GM03348 (cell line): ENCODE results near the gene PPP6R2.

ENCODE experiments used
- DNase-seq: peaks from one replicate; pipeline ENCODE4 v3.0.0; 2012; ENCODE audit warnings: low spot score

PPP6R2 gene

GRCh38 chr22:50445880-50446707, 103.0 kb downstream of the PPP6R2 start:
- DNase-seq: peak; percentile 37

- no peak for DNase-seq
These were observed 103.8 kb downstream of the PPP6R2 start for GRCh38 chr22:50446708-50447575.

- no peak for DNase-seq
These were observed 104.7 kb downstream of the PPP6R2 start for GRCh38 chr22:50447576-50448551.

- DNase-seq: no peak
These were observed 109.5 kb downstream of the PPP6R2 start for GRCh38 chr22:50452649-50453048.

GRCh38 chr22:50454556-50455075, 111.5 kb downstream of the PPP6R2 start:
- no peak for DNase-seq

GRCh38 chr22:50455201-50455600, 112.1 kb downstream of the PPP6R2 start:
- no peak for DNase-seq

GRCh38 chr22:50456026-50456425, 112.9 kb downstream of the PPP6R2 start:
- no peak for DNase-seq

- DNase-seq: no peak
These were observed 113.5 kb downstream of the PPP6R2 start for GRCh38 chr22:50456466-50457234.

GRCh38 chr22:50459016-50459415, 115.9 kb downstream of the PPP6R2 start:
- no peak for DNase-seq

- DNase-seq: no peak
These were observed 116.5 kb downstream of the PPP6R2 start for GRCh38 chr22:50459496-50460140.

- no peak for DNase-seq
These were observed 117.8 kb downstream of the PPP6R2 start for GRCh38 chr22:50460938-50461337.

- DNase-seq: no peak
These were observed 118.4 kb downstream of the PPP6R2 start for GRCh38 chr22:50461536-50461935.

- no peak for DNase-seq
These were observed 118.9 kb downstream of the PPP6R2 start for GRCh38 chr22:50461979-50462540.

- no peak for DNase-seq
These were observed 120.2 kb downstream of the PPP6R2 start for GRCh38 chr22:50463188-50463900.

- DNase-seq: no peak
These were observed 121.3 kb downstream of the PPP6R2 start for GRCh38 chr22:50464451-50464850.

- DNase-seq: no peak
These were observed 122.2 kb downstream of the PPP6R2 start for GRCh38 chr22:50465066-50465930.

GRCh38 chr22:50467341-50467740, 124.2 kb downstream of the PPP6R2 start:
- no peak for DNase-seq

GRCh38 chr22:50467773-50468440, 124.8 kb downstream of the PPP6R2 start:
- no peak for DNase-seq
